Measurements from ENCODE around the gene PIGV.
A peak's percentile ranks its signal among the peaks of the same experiment; 100 is the strongest.

The PIGV gene

GRCh38 chr1:26744075-26744959 lies 43.4 kb upstream of the PIGV start:
- DNase-seq (ENCODE audit: low spot score), result peak; percentile 83
- in situ Hi-C loops (cut with MboI; ENCODE audit: low pct_unique_long_range_greater_than_20kb, low sequenced_read_pairs, unreplicated experiment), result no loop called here
- peak; percentile 20 for TF ChIP-seq CTCF (IDR thresholded peaks at IDR 0.05; ENCODE audit: extremely low read depth, insufficient read depth, missing control alignments)

GRCh38 chr1:26745191-26745590 lies 42.6 kb upstream of the PIGV start:
- in situ Hi-C loops (cut with MboI; ENCODE audit: low pct_unique_long_range_greater_than_20kb, low sequenced_read_pairs, unreplicated experiment), result no loop called here
- TF ChIP-seq CTCF (IDR thresholded peaks at IDR 0.05; ENCODE audit: extremely low read depth, insufficient read depth, missing control alignments), result no peak
- DNase-seq (ENCODE audit: low spot score), result no peak

- no peak for DNase-seq (ENCODE audit: low spot score)
- in situ Hi-C loops (cut with MboI; ENCODE audit: low pct_unique_long_range_greater_than_20kb, low sequenced_read_pairs, unreplicated experiment), result no loop called here
- TF ChIP-seq CTCF (IDR thresholded peaks at IDR 0.05; ENCODE audit: extremely low read depth, insufficient read depth, missing control alignments), result no peak
Measured at GRCh38 chr1:26747048-26747447, 40.7 kb upstream of the PIGV start.

- TF ChIP-seq CTCF (IDR thresholded peaks at IDR 0.05; ENCODE audit: extremely low read depth, insufficient read depth, missing control alignments), result no peak
- in situ Hi-C loops (cut with MboI; ENCODE audit: low pct_unique_long_range_greater_than_20kb, low sequenced_read_pairs, unreplicated experiment), result no loop called here
- no peak for DNase-seq (ENCODE audit: low spot score)
Measured at GRCh38 chr1:26748351-26748750, 39.4 kb upstream of the PIGV start.

- TF ChIP-seq CTCF (IDR thresholded peaks at IDR 0.05; ENCODE audit: extremely low read depth, insufficient read depth, missing control alignments), result no peak
- in situ Hi-C loops (cut with MboI; ENCODE audit: low pct_unique_long_range_greater_than_20kb, low sequenced_read_pairs, unreplicated experiment), result no loop called here
- no peak for DNase-seq (ENCODE audit: low spot score)
Measured at GRCh38 chr1:26749458-26749857, 38.3 kb upstream of the PIGV start.

- in situ Hi-C loops (cut with MboI; ENCODE audit: low pct_unique_long_range_greater_than_20kb, low sequenced_read_pairs, unreplicated experiment), result no loop called here
- no peak for TF ChIP-seq CTCF (IDR thresholded peaks at IDR 0.05; ENCODE audit: extremely low read depth, insufficient read depth, missing control alignments)
- DNase-seq (ENCODE audit: low spot score), result no peak
Measured at GRCh38 chr1:26750428-26750827, 37.3 kb upstream of the PIGV start.

Measured in GM13977 (cell line).